Activated CD8-positive, alpha-beta memory T cell treated with anti-CD3 and anti-CD28 coated beads, Interleukin-2, amount 50 U/mL, for 4 hours (primary cell): ENCODE results near the gene PTMA.

Experiments
- DNase-seq: peaks from one replicate; pipeline ENCODE4 v3.0.0-alpha.2; 2020

PTMA gene

DNA sequence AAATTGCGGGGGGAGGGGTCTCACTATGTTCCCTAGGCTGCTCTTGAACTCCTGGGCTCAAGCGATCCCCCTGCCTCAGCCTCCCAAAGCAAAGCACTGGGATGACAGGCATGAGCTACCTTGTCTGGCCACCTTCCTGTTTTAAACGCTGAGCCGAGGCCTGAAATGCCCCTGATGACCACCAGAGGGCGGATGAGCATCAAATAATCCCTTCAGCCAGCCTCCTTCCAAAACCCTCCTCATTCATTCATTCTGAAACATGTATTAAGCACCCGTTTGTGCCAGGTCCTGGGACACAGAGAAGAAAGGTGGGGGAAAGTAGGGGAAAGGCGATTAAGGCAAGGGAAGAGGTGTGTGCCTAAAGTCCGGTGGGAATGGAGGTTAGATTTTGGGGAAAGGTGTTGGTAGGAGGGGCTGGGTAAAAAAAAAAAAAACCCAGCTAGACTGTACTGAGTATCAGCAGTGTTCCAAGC lies 30.7 kb upstream of the PTMA start:
- DNase-seq, result peak; percentile 83

DNA sequence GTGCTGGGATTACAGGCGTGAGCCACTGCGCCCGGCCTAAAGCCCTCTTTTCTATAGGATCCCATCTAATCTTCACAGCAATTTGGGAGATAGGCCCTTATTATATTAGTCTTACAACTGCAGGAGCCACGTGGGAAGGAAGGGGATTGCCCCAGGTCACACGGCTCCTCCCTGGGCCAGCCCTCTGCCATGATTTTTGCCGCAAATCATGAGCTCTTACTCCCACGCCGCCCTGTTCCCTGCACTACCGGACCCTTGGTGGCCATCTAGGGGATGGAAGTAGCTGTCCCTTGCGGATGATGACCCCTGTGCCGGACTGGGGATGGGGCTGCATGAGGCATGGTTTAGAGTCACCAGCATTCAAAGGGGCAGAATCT lies 28.4 kb upstream of the PTMA start:
- no peak for DNase-seq

DNA sequence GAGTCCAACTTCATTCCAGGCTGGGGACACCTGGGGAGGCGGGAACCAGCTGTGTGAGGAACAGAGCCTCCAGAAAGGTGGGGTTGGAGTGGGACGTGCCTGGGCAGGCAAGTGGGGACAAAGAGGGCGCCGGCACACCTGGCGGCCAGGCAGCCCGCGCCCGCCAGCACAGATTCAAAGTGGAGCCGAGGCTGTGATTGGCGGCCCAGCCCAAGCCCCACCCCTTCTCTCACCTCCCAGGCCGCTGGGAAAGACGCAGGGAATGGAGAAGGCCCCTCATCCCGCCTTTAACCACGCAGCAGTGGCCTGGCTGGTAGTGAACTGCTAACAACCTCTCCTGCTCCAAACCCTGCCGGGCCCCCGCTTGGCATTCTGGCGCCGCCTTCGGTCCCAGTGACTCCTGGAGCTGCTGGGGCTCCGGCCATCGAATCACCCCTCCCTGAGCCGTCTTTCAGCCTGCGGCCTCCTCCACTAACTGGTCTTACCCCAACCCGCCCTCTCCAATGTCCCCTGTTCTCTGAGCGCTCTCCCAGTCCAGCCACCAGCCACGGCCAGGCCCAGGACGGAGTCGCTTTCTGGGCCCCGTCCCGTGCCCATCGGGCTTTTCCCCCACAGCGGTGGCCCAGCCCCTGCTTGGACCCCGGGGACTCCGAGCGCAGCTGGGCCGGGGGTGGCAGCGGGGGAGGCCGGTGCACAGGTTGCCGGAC lies 27.9 kb upstream of the PTMA start:
- DNase-seq, result no peak

DNA sequence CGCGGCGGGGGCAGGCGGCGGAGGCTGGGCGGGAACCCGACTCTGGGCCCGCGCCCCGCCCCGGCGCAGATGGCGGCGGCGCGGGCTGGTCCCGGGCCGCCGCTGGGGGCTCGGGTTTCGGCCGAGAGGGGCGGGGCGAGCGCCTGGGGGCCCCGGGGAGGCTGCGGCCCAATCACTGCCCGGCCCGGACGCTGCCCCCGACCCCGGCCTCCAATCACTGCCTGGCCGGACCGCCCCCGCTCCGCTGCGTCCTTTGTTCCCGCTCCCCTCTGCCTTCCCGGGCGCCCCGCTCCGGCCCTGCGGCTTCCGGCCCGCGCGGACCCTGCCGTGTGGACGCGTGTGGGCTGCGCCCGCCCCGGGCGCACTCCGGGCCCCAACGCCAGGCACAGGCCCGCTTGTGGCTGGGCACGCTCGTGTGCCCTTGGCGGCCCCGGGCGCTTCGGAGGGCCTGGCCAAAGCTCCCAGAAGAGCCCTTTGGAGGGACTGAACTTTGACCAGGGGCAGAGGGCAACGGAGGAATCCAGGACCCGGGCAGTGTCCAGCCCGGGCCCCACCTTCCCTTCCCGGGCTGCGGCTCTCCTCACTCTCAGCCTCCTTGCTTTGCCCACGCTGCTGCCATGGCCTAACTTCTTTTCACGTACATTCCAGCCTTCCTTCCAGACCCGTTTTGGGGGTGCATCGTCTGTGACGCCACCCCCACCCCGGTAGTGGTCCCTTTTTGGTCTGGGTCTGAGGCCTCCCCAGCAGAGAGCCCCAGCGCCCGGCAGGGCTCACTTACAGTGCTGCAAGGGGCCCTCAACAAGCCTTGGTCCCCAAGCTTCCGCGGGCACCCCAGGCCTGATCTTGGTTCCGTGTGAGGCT lies 27.1 kb upstream of the PTMA start:
- no peak for DNase-seq

DNA sequence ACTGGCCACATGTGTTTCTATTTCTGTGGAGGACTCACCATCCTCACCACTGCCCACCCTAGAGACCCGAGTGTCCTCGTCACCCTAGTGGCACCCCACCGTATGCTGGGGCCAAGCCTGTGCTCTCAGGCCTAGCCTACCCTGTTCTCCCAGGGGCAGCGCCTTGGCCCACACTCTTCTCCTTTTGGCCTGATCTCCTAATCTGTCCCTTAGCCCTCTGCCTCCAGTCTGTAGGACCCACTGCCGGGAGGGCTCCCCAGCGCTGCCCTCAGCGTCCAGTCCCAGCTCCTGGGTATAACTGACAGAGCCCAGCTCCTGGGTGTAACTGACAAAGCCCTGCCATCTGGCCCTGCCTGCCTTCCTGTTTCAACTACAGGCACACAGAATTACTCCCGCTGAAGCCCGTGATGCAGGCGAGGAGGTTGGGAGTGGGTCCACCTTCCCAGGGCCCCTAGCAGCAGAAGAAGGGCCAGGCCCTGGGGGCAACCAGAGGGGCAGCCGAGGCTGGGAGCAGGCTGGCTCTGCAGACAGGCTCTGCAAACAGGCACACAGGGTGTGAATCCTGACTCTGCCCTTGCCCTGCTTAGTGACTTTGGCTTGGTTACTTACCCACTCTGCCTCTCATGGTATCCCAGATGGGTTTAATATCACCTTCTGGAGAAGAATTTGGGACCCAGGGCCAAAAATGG lies 25.6 kb upstream of the PTMA start:
- DNase-seq, result no peak

DNA sequence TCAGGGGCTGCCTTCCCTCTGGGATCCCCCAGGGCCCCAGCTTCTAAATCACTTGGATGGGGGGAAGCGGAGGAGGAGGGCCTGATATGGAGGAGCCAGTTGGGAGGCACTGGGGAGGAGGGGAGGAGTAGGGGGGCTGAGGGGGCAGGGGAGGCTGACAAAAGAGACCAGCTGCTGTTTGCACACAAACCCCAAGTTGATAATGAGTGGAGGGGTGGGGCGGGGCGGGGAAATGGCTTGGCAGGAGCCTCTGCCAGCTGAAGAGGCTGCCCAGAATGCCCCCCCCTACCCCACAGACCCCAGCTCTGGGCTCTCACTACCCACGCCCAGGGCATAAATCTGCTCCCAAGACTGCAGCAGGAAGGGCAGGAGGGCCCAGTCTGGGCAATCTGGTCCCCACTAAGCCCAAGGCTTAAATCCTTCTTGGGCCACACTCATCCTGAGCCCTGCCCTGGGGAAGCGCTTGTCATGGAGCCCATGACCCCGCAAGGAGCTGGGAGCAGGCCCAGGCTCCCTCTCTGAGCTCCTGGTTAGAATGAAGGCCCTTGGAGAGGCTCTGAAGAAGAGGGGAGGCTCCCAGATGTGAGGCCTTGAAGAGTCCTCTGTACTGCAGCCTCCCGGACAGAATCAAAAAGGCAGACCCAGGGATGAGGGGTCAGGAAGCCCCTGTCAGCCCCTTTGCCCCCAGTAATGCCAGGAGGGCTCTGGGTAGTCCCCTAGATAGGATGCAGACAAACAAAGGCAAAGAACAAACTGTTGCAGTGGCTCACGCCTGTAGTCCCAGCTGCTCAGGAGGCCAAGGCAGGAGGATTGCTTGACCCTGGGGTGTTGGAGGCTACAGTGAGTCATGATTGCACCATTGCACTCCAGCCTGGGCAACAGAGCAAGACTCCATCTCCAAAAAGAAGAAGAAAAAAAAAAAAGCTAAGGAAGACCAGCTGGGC lies 24.8 kb upstream of the PTMA start:
- no peak for DNase-seq

DNA sequence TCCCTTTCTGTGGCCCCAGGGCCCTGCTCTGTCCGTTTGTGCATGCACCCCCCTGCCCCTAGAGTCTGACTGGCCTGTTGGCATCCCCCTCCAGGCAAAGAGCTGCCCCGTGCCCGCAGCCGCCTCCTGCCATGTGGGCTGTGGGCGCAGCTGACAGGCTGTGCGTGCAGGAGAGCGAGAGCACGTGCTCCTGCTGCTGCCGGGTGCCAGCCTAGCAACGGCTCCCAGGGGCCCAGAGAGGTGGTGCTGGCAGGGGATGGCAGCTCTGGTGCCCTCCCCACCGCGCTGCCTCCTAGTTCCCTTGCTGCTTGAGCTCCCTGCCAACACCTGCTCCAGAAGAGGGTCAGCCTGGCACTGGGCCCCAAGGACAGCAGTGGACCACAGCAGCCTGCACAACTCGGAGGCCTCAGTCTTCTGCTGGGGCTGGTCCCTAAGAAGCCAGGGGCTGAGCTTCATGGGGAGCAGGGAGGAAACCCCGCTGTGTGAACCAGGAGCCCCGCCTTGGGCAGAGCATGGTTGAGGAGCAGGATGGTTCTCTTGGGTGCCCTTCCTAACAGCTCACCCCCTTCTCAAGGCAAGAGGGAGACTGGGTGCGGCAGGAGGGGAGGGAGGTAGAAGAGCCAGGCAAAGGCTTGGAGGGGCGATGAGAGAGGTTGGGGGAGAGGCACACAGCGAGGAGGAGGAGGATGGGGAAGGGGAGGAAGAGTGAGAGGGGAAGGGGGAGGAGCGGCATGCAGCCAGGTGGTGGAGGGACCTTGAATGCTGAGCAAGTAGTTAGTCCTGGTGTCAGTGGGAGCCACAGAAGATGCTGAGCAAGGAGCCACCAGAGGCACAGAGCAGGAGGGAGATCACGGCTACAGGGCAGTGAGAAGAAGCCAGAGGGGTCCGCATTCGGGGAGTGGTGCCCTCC lies 23.8 kb upstream of the PTMA start:
- no peak for DNase-seq

DNA sequence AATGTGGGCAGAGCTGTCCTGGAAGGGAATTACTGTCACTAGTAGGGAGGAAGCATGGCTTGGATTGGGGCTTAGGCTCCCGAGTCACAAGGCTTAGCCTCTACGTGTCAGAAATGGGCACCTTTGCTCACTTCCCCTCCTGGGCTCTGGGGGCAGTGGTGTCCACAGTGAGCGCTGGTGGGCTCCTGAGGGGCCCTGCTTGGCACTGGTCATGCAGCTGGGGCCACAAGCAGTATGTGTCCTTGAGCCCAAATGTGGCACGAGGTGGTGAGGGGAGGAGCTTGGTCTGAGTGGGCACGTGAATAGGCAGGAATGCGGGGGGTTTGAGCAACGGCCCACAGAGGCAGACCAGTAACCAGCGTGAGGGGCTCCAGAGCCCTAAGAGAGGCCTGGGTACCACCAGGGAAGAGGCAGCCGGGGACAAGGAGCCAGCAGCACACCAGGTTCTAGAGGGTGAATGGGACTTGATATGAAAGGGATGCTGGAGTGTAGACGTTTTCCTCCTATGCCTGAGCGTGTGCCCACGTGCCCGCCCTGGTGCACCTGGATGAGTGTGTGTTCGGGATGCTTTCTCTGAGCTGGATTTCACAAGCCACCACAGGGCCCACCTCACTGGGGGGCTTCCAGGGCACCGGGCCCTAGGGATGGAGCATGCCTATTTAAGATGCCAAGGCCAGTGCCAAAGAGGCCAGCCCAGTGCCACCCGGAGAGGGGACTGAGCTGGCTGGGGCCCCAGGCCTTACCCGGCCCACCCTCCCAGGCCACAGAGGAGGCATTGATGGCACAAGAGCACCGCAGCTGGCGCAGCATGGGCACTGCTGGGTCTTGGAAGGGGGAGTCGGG lies 22.8 kb upstream of the PTMA start:
- no peak for DNase-seq

DNA sequence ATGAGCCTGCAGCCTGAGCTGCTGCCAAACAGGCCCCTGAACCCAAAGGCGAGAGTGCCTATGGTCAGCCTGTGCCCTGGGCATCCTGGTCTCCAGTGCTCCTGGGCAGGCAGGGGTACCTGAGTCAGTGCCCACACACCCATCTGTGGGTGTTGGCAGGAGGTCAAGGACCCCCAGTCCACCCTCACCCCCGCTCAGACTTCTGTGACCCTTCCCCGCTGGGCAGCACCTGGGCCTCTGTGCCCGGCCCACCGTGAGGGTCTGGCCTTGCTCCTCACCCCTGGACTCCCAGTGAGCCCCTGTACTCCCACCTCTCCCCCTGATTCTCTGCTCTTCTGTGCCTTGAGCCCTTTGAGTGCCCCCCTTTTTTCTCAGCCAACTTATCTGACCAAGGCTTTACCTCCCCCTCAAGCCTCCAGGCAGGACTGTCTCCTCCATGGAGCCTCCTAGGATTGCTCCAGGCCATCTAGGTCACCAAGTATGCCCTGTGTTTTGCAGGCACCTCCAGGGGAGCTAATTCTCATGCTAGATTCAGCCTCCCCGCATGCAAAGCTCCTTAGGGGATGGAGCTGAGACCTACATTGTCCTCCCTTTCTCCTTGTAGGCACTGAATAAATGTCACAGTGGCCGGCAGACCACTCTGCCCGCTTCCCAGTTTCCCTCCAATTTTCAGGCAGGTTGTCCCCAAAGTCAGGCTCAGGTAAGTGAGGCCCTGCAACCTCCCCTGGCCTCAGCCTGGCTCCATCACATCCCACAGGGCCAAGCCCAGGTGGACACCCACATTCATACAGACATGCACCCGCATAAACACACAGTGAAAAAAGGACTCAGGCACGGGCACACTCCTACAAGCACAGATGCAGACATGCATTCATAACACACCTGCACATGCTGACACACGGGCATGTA lies 21.9 kb upstream of the PTMA start:
- no peak for DNase-seq

DNA sequence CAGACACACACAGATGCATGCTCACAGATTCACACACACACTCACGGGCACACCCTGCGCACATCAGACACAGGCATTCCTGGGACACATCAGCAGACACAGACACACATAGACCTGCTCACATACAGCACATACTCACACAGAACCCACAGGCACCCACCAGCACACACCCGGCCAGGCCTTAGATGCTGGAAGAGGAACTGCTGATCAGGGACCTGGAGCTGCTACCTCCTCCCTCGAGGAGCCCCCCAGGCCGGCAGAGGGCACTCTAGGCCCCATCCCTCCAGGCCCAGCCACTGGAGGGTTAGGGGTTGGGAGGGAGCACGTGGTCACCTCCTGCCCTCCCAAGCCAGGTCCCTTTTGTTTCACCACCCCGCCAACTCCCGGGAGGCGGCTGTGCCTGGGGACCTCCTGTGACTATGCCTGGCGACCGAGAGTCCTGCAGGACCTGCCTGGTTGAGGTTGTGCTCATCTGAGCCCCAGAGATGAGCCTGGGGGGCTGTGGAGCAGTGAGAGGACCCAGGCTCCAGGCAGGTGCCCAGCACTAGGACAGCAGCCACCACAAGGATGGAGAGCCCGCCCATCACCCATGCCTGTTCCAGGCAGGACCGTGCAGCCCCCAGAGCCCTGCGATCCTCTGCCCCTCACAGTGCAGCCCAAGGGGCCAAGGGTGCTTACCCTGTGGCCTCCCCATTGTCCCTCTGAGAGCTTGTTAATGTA lies 21.0 kb upstream of the PTMA start:
- DNase-seq, result peak; percentile 75

DNA sequence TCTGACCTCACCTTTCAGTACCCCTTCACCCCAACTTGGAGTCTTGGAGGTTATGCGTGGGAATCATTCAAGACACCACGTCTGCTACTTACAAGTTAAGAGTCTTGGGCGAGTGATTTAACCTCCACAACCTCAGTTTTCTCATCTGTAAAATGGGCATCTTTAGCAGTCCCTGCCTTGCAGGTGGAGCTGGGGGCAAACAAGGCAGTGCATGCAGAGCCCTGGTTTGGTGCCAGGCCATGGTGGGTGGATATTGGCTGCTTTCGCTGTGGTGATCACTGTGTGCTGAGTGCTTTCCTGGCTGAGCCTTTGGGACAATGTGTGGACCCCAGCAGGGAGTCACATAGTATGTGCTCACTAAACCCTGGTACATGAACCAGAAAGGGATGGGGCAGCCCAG lies 20.4 kb upstream of the PTMA start:
- no peak for DNase-seq

DNA sequence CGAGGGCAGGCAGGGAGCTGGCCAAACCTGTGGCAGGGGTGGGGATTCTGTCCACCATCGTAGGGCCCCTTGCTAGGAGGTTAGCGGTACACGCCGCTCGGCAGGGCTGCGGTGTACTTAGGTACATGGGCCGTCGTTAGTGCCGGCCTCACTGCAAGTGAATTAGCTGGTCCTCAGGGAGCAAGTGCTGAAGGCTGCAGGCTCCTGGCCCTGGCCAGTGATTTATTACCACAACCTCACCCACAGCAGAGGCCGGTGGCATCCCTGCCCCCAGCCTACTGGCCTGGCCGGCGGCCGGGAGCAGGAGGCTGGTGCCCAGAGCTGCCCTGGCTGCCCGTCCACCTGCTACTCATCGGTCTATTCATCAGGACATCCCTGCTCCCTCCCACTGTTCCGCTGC lies 19.6 kb upstream of the PTMA start:
- DNase-seq, result no peak

DNA sequence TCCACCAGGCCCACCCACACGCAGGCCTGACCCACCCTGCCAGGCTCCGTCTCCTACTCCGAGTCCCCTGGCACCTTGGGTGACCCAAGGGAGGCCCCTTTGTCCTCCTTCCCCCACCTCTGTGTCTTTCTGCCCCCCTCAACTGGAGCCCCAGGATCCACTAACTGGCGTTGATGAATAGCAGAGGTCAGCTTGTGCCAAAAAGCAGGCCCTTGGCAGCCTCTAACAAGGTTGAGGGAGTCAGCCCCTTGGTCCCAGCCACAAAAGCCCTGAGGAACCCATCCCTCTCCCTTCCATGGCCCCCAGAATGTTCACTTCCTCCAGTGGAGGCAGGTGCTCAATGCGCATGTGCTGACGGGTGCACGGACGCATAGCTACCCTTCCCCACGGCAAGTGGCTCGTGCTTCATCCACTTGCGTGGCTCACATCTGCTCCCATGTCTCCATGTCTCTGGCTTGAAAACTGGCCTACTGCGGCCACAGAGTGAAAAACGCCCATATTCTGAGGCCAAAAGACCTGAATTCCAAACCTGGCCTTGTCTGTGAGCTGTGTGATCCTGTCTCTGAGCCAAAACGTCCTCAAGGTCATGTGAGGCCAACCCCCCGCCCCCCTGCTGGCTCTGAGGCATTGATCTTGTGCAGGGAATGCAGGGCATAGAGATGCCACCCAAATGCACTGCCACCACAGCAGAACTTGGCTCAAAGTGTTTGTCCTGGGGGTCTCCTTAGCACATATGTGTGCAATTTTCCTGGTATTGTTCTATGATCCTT lies 19.0 kb upstream of the PTMA start:
- DNase-seq, result no peak

DNA sequence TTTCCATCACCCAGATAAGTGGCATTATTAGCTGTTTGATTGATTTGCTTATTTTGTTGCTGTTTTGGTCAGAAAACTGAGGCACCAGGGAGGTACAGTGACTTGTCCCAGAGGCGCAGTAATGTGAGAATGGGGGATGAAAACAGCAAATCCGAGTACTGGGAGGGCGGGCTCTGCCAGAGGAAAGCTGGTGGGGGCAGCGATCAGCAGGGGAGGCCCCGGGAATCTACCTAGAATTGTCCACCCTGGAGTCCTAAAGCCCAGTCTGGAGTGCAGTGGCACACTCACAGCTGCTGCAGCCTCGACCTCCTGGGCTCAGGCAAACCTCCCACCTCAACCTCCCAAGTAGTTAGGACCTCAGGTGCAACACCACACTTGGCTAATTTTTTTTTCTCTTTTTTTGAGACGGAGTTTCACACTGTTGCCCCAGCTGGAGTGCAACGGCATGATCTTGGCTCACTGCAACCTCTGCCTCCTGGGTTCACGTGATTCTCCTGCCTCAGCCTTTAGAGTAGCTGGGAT lies 17.0 kb upstream of the PTMA start:
- DNase-seq, result no peak

DNA sequence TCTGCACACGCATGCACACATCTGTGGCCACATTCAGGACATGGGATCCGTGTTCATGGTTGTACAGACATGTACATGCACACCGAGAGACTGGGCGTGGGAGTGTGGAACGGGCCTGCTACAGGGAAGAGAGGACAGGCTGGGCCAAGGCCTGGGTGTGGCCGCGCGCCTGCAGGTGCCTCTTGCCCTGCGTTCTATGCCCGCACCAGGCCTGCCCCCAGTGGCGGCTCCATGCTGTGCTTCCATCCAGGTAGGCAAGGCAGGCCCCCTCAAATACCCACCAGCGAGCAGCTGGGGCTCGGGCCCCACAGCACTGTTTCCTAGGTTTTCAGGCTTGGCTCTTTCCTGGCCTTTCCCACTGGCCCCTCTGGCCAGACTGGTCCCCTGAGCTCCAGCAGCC lies 15.5 kb upstream of the PTMA start:
- DNase-seq, result no peak

DNA sequence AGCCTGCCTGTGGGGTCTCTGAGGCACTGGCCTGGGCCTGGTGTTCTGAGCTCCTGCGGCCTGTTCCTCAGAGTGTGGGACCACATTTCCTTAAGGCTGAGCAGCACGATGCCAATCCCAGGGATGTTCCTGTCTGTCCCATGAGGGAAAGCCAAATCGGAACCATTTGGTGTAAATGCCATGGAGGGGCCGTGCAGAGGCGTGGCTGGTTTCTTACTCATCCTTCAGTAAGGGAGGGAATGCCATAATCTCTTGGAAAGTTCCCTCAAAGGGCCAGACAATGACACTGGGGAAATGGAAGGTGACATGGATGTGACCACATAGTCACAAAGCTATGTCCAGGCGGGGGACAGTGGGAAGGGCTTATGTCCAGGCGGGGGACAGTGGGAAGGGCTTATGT lies 14.4 kb upstream of the PTMA start:
- DNase-seq, result no peak

DNA sequence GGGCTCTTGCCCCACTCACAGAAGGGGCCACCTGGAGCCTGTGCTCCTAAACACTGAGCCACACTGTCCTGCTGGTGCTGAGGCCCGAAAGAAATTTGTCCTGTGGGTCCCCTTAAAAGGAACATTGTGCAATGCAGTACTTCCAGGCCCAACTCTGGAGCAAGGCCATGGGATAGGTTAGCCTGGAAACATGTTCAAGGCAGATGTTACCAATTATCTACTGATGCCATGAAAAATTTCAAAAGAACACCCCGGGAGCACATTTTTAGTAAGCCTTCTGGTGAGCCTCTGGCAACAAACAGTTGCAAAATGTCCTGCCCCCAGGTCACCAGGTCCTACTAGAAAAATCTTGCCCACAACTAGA lies 12.3 kb upstream of the PTMA start:
- no peak for DNase-seq

DNA sequence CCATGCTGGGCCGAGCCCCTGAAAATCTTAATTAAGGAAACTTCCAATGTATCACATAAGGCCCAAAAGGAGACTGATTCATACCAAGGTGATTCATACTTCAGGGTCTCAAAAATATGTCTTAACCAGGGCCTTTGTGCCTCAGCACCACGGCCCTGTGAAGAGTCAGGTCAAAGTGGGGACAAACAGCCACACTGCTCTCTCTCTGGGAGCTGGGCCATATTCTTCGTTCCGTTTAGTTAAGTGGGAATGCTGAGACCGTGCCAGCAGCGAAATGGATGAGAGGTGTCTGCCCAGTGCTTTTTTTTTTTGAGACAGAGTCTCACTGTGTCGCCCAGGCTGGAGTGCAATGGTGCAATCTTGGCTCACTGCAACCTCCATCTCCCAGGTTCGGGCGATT lies 9.3 kb upstream of the PTMA start:
- no peak for DNase-seq
